HG03571 (cell line): Measurements from ENCODE around the gene MCM3AP.

Source experiments
- ATAC-seq: cut with Tn5 transposase; IDR thresholded peaks from one replicate; pipeline ENCODE4 v1.9.1; 2021; ENCODE audit not compliant: unreplicated experiment

MCM3AP gene

GRCh38 chr21:46189213-46189958 lies 96.0 kb downstream of the MCM3AP start:
- ATAC-seq: no peak

DNA sequence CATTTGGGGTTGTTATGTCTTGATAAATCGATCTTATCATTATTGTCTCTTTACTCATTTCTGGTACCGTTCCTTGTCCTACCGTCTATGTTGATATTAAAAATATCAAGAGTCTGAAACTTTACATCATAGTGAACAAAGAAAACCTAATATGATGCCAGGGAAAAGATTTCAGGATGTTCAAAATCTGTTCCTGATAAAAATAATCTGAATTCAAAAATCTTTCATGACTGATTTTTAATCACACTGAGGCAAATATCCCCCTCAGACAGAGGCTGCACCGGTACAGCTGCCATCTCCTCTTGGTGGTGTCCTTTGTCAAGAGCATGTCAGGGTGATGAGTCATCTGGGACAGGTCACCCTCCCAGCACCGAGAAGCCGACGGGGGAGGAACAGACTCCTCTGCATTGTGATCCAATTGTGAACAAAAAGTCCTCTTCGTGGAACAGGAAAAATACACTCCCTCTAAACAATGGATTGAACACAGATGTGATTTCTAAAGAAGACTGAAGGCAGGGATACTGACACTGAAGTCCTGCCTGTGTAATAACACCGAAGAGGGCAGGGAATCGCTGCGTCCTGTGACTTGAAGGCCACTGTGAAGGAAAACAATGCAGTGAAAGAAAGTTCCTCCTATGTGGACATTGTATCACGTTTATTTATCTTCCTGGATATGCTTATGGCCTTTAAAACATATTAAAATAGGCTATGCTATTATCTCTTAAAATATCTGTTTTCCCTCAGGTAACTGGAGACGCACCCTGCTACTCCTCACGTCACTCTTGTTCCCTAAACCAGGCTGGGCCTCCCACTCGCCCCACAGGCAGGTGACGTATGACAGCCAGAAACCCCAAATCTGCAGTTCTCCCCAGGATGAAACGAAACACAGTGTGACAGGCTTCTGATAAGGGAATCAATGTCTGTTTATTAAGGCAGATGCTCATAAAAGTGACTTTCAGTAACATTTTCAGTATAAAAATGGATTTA lies 96.9 kb downstream of the MCM3AP start:
- ATAC-seq: no peak

GRCh38 chr21:46187814-46188213 lies 97.6 kb downstream of the MCM3AP start:
- ATAC-seq: no peak

DNA sequence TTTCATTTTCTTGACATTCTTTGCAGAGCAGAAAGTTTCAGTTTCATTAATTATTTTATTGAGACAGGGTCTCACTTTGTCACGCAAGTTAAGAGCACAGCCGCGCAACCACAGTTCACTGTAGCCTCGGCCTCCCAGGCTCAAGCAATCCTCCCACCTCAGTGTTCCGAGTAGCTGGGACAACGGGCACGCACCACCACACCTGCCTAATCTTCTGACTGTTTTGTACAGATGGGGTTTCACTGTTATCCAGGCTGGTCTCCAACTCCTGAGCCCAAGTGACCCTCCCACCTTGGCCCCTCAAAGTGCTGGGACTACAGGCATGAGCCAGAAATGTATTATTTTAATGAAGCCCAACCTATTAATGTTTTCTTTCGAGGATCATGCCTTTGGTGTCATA lies 98.2 kb downstream of the MCM3AP start:
- ATAC-seq: no peak

DNA sequence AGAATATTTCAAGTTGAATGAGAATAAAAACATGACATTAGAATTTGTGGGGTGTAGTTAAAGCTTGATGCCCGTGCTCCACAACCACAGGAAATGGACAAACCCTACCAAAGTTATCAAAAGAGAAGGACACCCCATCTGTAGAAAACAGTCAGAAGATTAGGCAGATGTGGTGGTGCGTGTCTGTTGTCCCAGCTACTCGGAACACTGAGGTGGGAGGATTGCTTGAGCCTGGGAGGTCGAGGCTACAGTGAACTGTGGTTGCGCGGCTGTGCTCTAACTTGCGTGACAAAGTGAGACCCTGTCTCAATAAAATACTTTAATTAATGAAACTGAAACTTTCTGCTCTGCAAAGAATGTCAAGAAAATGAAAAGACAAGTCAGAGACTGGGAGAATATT lies 99.7 kb downstream of the MCM3AP start:
- no peak for ATAC-seq
